ENCODE data around the gene SNRPF.

- no peak for TF ChIP-seq CTCF (conservative IDR thresholded peaks at IDR 0.05 in 1 of 2, IDR thresholded peaks at IDR 0.05 in 1 of 2; ENCODE audit: low read depth in 1 of 2, low read length in 2 of 2)
- TF ChIP-seq EZH2 (IDR thresholded peaks at IDR 0.05; ENCODE audit: low read length, missing control alignments) = no peak
Observed at GRCh38 chr12:95851606-95852005, 7.1 kb upstream of the SNRPF start.
